HEK293T (cell line): ENCODE measurements around the gene PLA2G2D.

Source experiments
- CTCF ChIA-PET: fragments of 350-600 bp; formaldehyde crosslinking; extraction: SDS; loops from one replicate; lab custom pipeline; 2021; ENCODE audit warnings: antibody characterized with exemption, inconsistent platforms; lab: Yijun Ruan, JAX
- POLR2A ChIA-PET: fragments of 350-600 bp; formaldehyde crosslinking; extraction: SDS; loops from one replicate; lab custom pipeline; 2020; ENCODE audit warnings: antibody characterized with exemption, inconsistent platforms; lab: Yijun Ruan, JAX
- DNase-seq: peaks from one replicate; pipeline ENCODE4 v3.0.0; 2012; ENCODE audit warnings: mixed read lengths; ENCODE audit errors: extremely low spot score
- ARNT ChIP-seq: fragments of 450-650 bp; IDR thresholded peaks from 2 replicates; pipeline ENCODE4 v1.6.1; 2017; ENCODE audit warnings: mild to moderate bottlenecking
- BHLHE40 ChIP-seq: fragments of 450-650 bp; IDR thresholded peaks from 2 replicates; pipeline ENCODE4 v1.6.1; 2016; ENCODE audit warnings: mild to moderate bottlenecking, moderate library complexity, borderline replicate concordance
- CTBP1 ChIP-seq: fragments of 450-650 bp; IDR thresholded peaks from 2 replicates; pipeline ENCODE4 v1.6.1; 2016; ENCODE audit warnings: borderline replicate concordance
- ELF4 ChIP-seq: fragments of 450-650 bp; IDR thresholded peaks from 2 replicates; pipeline ENCODE4 v1.6.1; 2017; ENCODE audit warnings: antibody characterized with exemption
- FOXA1 ChIP-seq: fragments of 450-650 bp; IDR thresholded peaks from 2 replicates; pipeline ENCODE4 v1.6.1; 2016; ENCODE audit warnings: mild to moderate bottlenecking
- FOXK2 ChIP-seq: fragments of 450-650 bp; IDR thresholded peaks from 2 replicates; pipeline ENCODE4 v1.6.1; 2016; ENCODE audit warnings: mild to moderate bottlenecking
- FOXM1 ChIP-seq: fragments of 450-650 bp; IDR thresholded peaks from 2 replicates; pipeline ENCODE4 v1.6.1; 2017; ENCODE audit warnings: mild to moderate bottlenecking, borderline replicate concordance
- HDGF ChIP-seq: fragments of 450-650 bp; IDR thresholded peaks from 2 replicates; pipeline ENCODE4 v1.6.1; 2017; ENCODE audit warnings: antibody characterized with exemption, borderline replicate concordance
- L3MBTL2 ChIP-seq: fragments of 450-650 bp; conservative IDR thresholded peaks from 2 replicates; pipeline ENCODE4 v1.6.1; 2016; ENCODE audit warnings: mild to moderate bottlenecking
- LEF1 ChIP-seq: fragments of 450-650 bp; IDR thresholded peaks from 2 replicates; pipeline ENCODE4 v1.6.1; 2017; ENCODE audit warnings: mild to moderate bottlenecking, borderline replicate concordance
- NFRKB ChIP-seq: fragments of 450-650 bp; IDR thresholded peaks from 2 replicates; pipeline ENCODE4 v1.6.1; 2016; ENCODE audit warnings: mild to moderate bottlenecking, moderate library complexity
- PKNOX1 ChIP-seq: fragments of 450-650 bp; IDR thresholded peaks from 2 replicates; pipeline ENCODE4 v1.6.1; 2016
- SP1 ChIP-seq: fragments of 450-650 bp; IDR thresholded peaks from 2 replicates; pipeline ENCODE4 v1.6.1; 2017
- SUZ12 ChIP-seq: fragments of 450-650 bp; IDR thresholded peaks from 2 replicates; pipeline ENCODE4 v1.6.1; 2016; ENCODE audit warnings: mild to moderate bottlenecking
- TARDBP ChIP-seq: fragments of 450-650 bp; IDR thresholded peaks from 2 replicates; pipeline ENCODE4 v1.6.1; 2016
- ZNF384 ChIP-seq: fragments of 450-650 bp; IDR thresholded peaks from 2 replicates; pipeline ENCODE4 v1.6.1; 2016

The PLA2G2D gene

GRCh38 chr1:20124456-20125057 is 5.2 kb upstream of the PLA2G2D start:
- TF ChIP-seq ELF4, result no peak
- no peak for TF ChIP-seq SUZ12
- no peak for TF ChIP-seq SP1
- TF ChIP-seq NFRKB, result no peak
- TF ChIP-seq ZNF384, result no peak
- TF ChIP-seq LEF1, result no peak
- DNase-seq, result no peak
- ChIA-PET CTCF (interaction anchor here (0.6 kb wide), 1 partner anchor 213 kb away, joined by 7 read pairs; no protein-coding TSS in a partner anchor), POLR2A (no interaction called here)

DNA sequence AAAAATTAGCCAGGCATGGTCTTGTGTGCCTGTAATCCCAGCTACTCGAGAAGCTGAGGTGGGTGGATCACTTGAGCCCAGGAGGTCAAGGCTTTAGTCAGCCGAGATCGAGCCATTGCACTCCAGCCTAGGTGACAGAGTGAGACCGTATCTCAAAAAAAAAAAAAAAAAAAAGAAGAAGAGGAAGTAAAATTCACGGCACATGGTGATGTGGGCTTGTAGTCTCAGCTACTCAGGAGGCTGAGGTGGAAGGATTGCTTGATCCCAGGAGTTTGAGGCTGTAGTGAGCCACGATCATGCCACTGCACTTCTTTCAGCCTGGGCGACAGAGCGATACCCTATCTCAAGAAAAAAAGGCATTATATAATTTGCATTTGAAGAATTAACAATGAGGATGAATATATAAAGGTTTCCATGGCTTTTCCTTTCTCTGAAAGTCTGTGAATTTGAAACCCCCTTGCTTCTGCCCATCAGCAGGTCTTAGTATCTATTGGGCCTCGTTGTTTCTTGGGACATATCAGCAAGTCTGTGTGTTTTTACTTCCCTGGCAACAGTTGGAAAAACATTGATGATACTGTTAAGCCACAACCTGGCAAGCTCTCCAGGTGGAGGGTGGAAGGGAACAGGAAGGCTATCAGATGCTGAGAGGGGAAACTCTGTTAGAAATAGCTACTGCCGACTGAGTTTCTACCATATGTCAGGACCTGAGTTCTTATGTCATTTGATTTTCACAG is 4.6 kb upstream of the PLA2G2D start:
- no peak for DNase-seq
- ChIA-PET CTCF (no interaction called here), POLR2A (no interaction called here)
- TF ChIP-seq TARDBP (no peak), ARNT (no peak), SP1 (no peak)

- ChIA-PET POLR2A (no interaction called here), CTCF (no interaction called here)
These were observed 1.5 kb upstream of the PLA2G2D start for GRCh38 chr1:20120796-20121195.

DNA sequence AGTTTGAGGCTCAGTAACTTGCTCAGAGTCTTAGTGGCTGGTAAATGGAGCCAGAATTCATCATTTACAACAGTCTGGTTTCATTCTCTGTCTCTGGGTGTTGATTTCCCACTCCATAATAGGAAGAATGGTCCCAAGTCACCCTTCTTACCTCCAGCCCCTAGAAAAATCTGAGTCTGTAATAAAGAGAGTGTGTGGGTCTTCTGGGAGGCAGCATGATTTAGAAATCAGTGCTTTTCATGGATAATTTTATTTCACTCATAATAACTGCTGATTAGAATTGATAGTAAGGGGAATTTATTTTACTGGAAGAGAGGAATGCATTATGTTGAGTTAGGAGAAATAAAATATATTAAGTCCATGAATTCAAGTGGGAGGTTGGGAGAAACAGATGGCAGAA is 2.1 kb downstream of the PLA2G2D start:
- no peak for TF ChIP-seq CTBP1
- TF ChIP-seq ARNT, result no peak
- TF ChIP-seq L3MBTL2, result no peak
- no peak for TF ChIP-seq BHLHE40
- TF ChIP-seq FOXA1, result no peak
- no peak for TF ChIP-seq TARDBP
- TF ChIP-seq SUZ12, result no peak
- TF ChIP-seq ZNF384, result no peak
- no peak for TF ChIP-seq ELF4
- TF ChIP-seq NFRKB, result no peak
- TF ChIP-seq FOXM1, result no peak
- TF ChIP-seq LEF1, result no peak
- TF ChIP-seq FOXK2, result no peak
- no peak for TF ChIP-seq HDGF
- no peak for TF ChIP-seq PKNOX1
- no peak for TF ChIP-seq SP1
- POLR2A ChIA-PET, result no interaction called here
- no peak for DNase-seq
- CTCF ChIA-PET, result no interaction called here

More at GRCh38 chr1:20120796-20121195, 1.5 kb upstream of the PLA2G2D start:
- no peak for TF ChIP-seq PKNOX1
- TF ChIP-seq FOXM1, result no peak
- no peak for TF ChIP-seq SP1
- no peak for TF ChIP-seq NFRKB
- no peak for DNase-seq

DNA sequence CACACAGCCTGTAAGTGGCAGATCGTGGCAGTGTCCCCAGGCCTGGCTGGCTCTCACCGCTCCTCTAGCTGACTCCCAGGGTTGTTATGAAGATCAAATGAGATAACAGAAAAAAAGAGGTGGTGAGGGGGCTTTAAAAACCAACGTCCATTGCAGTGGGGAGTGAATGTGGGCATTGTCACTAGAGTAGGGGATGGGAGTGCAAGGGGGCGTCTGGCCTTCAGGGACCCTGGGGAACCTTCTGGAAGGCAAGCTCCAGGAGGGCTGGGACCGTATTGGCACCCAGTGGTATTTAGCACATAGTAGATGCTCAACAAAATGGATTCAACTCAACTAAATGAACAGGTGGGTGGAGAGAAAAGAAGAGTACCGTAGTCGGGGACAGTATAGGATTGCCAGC is 3.4 kb downstream of the PLA2G2D start:
- ChIA-PET CTCF (no interaction called here), POLR2A (no interaction called here)
- TF ChIP-seq ARNT (no peak), FOXM1 (no peak), BHLHE40 (no peak), ZNF384 (no peak), SP1 (no peak), CTBP1 (no peak)
- DNase-seq, result no peak

GRCh38 chr1:20115479-20115878 is 3.9 kb downstream of the PLA2G2D start:
- TF ChIP-seq BHLHE40 (no peak), SUZ12 (no peak), FOXM1 (no peak), LEF1 (no peak), PKNOX1 (no peak), ZNF384 (no peak), ARNT (no peak), TARDBP (no peak), L3MBTL2 (no peak), CTBP1 (no peak), HDGF (no peak), FOXA1 (no peak), ELF4 (no peak), SP1 (no peak), NFRKB (no peak)
- no peak for DNase-seq
- POLR2A ChIA-PET, result no interaction called here
- CTCF ChIA-PET, result no interaction called here
